Skeletal muscle tissue (tissue), 4 donors: Measurements from ENCODE around the gene MEX3A. TPM values are rescaled to one million over a fixed set of nuclear protein-coding genes. Genes with fewer than 3 reads are reported as not detected.
A peak's percentile ranks its signal among the peaks of the same experiment; 100 is the strongest.
"Not testable (repeated sequence)": the region's sequence is repeated elsewhere in the genome, so short reads cannot be mapped to it uniquely, and the experiment has no call there.

Source experiments
- H3K27ac ChIP-seq: one replicate; pipeline ENCODE4 v1.7.0; 2013; ENCODE audit warnings: mild to moderate bottlenecking, low read depth, low read length, inconsistent platforms
- H3K27me3 ChIP-seq, 3 donors: one replicate each; pipeline ENCODE4 v1.7.0; 2013; ENCODE audit warnings: low read length in 3 of 3; ENCODE audit not compliant: control insufficient read depth in 3 of 3, insufficient read depth in 3 of 3
- H3K36me3 ChIP-seq, 3 donors: one replicate each; pipeline ENCODE4 v1.7.0; 2013; ENCODE audit warnings: low read length in 3 of 3; ENCODE audit not compliant: control insufficient read depth in 3 of 3, insufficient read depth in 3 of 3
- H3K4me1 ChIP-seq, 3 donors: one replicate each; pipeline ENCODE4 v1.7.0; 2013; ENCODE audit warnings: low read length in 3 of 3, mild to moderate bottlenecking in 3 of 3; ENCODE audit not compliant: control insufficient read depth in 3 of 3, insufficient read depth in 3 of 3
- H3K4me3 ChIP-seq, 3 donors: one replicate each; pipeline ENCODE4 v1.7.0; 2013; ENCODE audit warnings: low read length in 3 of 3
- H3K9ac ChIP-seq, 3 donors: one replicate each; pipeline ENCODE4 v1.7.0; 2013; ENCODE audit warnings: low read length in 3 of 3, mild to moderate bottlenecking in 3 of 3, moderate library complexity in 2 of 3, low read depth in 1 of 3
- H3K9me3 ChIP-seq, 3 donors: one replicate each; pipeline ENCODE4 v1.7.0; 2013; ENCODE audit warnings: low read length in 3 of 3; ENCODE audit not compliant: control insufficient read depth in 3 of 3
- total RNA-seq: library from RNA; depleted of rRNA; stranded (reverse); fragments of >200 nt; gene quantifications from one replicate; pipeline ENCODE4 v1.2.3, GENCODE V29; 2014
- donor health status: Osteomylitis.

MEX3A gene
- total RNA-seq, 1 donor from 2014 or later = 6.8 TPM

GRCh38 chr1:156118177-156118868, 36.1 kb upstream of the MEX3A start:
- H3K27ac ChIP-seq = peak overlapping the region; percentile 99
- H3K36me3 ChIP-seq = peaks cover 4 to 9% (median 7%) of the 10 kb centered on the region in 3 donors
- peak overlapping the region; percentile 72 to 96 (median 79) for H3K4me3 ChIP-seq
- H3K4me1 ChIP-seq = peaks cover 68 to 77% (median 70%) of the 10 kb centered on the region in 3 donors
- H3K9me3 ChIP-seq = no peaks in the 10 kb centered on the region
- H3K9ac ChIP-seq = peak overlapping the region; percentile 85 to 99 (median 90)
- H3K27me3 ChIP-seq = no peaks in the 10 kb centered on the region

GRCh38 chr1:156117414-156118176, 35.3 kb upstream of the MEX3A start:
- no peaks in the 10 kb centered on the region for H3K27me3 ChIP-seq
- peak overlapping the region; percentile 72 to 96 (median 79) for H3K4me3 ChIP-seq
- H3K27ac ChIP-seq = peak overlapping the region; percentile 99
- H3K4me1 ChIP-seq = peaks cover 65 to 75% (median 67%) of the 10 kb centered on the region in 3 donors
- no peaks in the 10 kb centered on the region for H3K9me3 ChIP-seq
- H3K9ac ChIP-seq = peak overlapping the region; percentile 85 to 99 (median 90)
- peaks cover 4 to 9% (median 7%) of the 10 kb centered on the region in 3 donors for H3K36me3 ChIP-seq

GRCh38 chr1:156116731-156117130, 34.5 kb upstream of the MEX3A start:
- H3K9ac ChIP-seq = peak overlapping the region; percentile 99 to 100 (median 100)
- peak overlapping the region; percentile 97 for H3K27ac ChIP-seq
- H3K27me3 ChIP-seq, H3K9me3 ChIP-seq, H3K36me3 ChIP-seq: not testable (repeated sequence)
- peak overlapping the region; percentile 96 to 100 (median 100) for H3K4me3 ChIP-seq
- peaks cover 65 to 75% (median 65%) of the 10 kb centered on the region in 3 donors for H3K4me1 ChIP-seq

GRCh38 chr1:156115514-156116374, 33.5 kb upstream of the MEX3A start:
- Histone ChIP-seq H3K27ac (peak overlapping the region; percentile 97), H3K9ac (peak overlapping the region; percentile 99 to 100 (median 100)), H3K27me3 (no peaks in the 10 kb centered on the region), H3K4me3 (peak overlapping the region; percentile 96 to 100 (median 100)), H3K4me1 (peaks cover 56 to 72% (median 57%) of the 10 kb centered on the region in 3 donors), H3K36me3 (peaks cover 4 to 9% (median 6%) of the 10 kb centered on the region in 3 donors), H3K9me3 (no peaks in the 10 kb centered on the region)

GRCh38 chr1:156114919-156115513, 32.8 kb upstream of the MEX3A start:
- no peaks in the 10 kb centered on the region for H3K9me3 ChIP-seq
- H3K27me3 ChIP-seq = no peaks in the 10 kb centered on the region
- peak overlapping the region; percentile 97 for H3K27ac ChIP-seq
- peak overlapping the region; percentile 99 to 100 (median 100) for H3K9ac ChIP-seq
- peaks cover 3 to 6% (median 4%) of the 10 kb centered on the region in 3 donors for H3K36me3 ChIP-seq
- H3K4me3 ChIP-seq = peak overlapping the region; percentile 96 to 100 (median 100)
- H3K4me1 ChIP-seq = peaks cover 49 to 65% (median 50%) of the 10 kb centered on the region in 3 donors

- Histone ChIP-seq H3K27ac (peak within 1 kb of the TSS; percentile 97), H3K36me3 (peaks cover 0 to 6% (median 4%) of the 10 kb centered on the region in 3 donors), H3K4me3 (peak within 1 kb of the TSS; percentile 96 to 100 (median 100)), H3K9me3 (no peaks in the 10 kb centered on the region), H3K4me1 (peaks cover 43 to 60% (median 43%) of the 10 kb centered on the region in 3 donors), H3K27me3 (no peaks in the 10 kb centered on the region), H3K9ac (peak within 1 kb of the TSS; percentile 99 to 100 (median 100))
These were observed 32.0 kb upstream of the MEX3A start, which contains the start of gene LMNA for GRCh38 chr1:156114101-156114918. TSS of gene LMNA (plus strand) at chr1:156114711. CDS start at chr1:156114919, 208 bp downstream.

GRCh38 chr1:156113282-156113950, 31.2 kb upstream of the MEX3A start:
- peaks cover 0 to 6% (median 4%) of the 10 kb centered on the region in 3 donors for H3K36me3 ChIP-seq
- peaks cover 45 to 63% (median 46%) of the 10 kb centered on the region in 3 donors for H3K4me1 ChIP-seq
- H3K27ac ChIP-seq = peak overlapping the region; percentile 97
- H3K9me3 ChIP-seq = no peaks in the 10 kb centered on the region
- H3K27me3 ChIP-seq = no peaks in the 10 kb centered on the region
- H3K9ac ChIP-seq = peak overlapping the region; percentile 43 to 99 (median 78)
- H3K4me3 ChIP-seq = peak overlapping the region in 1 of 3 donors; percentile 67

- Histone ChIP-seq H3K9me3 (no peaks in the 10 kb centered on the region), H3K27ac (peak overlapping the region; percentile 34), H3K4me1 (peaks cover 44 to 63% (median 44%) of the 10 kb centered on the region in 3 donors), H3K36me3 (peaks cover 0 to 6% (median 4%) of the 10 kb centered on the region in 3 donors), H3K27me3 (no peaks in the 10 kb centered on the region), H3K9ac (peak overlapping the region in 1 of 3 donors; percentile 66), H3K4me3 (no peak overlapping the region)
These were observed 30.2 kb upstream of the MEX3A start for GRCh38 chr1:156112276-156113137.
